Parathyroid adenoma (tissue), 2 donors: ENCODE measurements around the gene PARVB.
"Not testable (repeated sequence)": the region's sequence is repeated elsewhere in the genome, so short reads cannot be mapped to it uniquely, and the experiment has no call there.

ENCODE experiments used
- H2AFZ ChIP-seq: fragments of 300-600 bp; sonication (generic); one replicate; pipeline ENCODE4 v1.7.0; 2017; ENCODE audit warnings: antibody characterized with exemption, mild to moderate bottlenecking
- H3K27ac ChIP-seq: fragments of 300-600 bp; sonication (generic); one replicate; pipeline ENCODE4 v1.7.0; 2017
- H3K27me3 ChIP-seq: fragments of 300-600 bp; sonication (generic); one replicate; pipeline ENCODE4 v1.7.0; 2017; ENCODE audit warnings: low read length; ENCODE audit not compliant: control insufficient read depth, insufficient read depth
- H3K36me3 ChIP-seq: fragments of 300-600 bp; sonication (generic); one replicate; pipeline ENCODE4 v1.7.0; 2017; ENCODE audit warnings: low read length; ENCODE audit not compliant: control insufficient read depth, insufficient read depth
- H3K4me1 ChIP-seq: fragments of 300-600 bp; sonication (generic); one replicate; pipeline ENCODE4 v1.7.0; 2017; ENCODE audit warnings: control low read depth
- H3K4me2 ChIP-seq: fragments of 300-600 bp; sonication (generic); one replicate; pipeline ENCODE4 v1.7.0; 2017; ENCODE audit warnings: low read length
- H3K4me3 ChIP-seq: fragments of 300-600 bp; sonication (generic); one replicate; pipeline ENCODE4 v1.7.0; 2017; ENCODE audit warnings: low read depth, low read length
- H3K79me2 ChIP-seq: fragments of 300-600 bp; sonication (generic); one replicate; pipeline ENCODE4 v1.7.0; 2017; ENCODE audit warnings: control low read depth
- H3K9ac ChIP-seq: fragments of 300-600 bp; sonication (generic); one replicate; pipeline ENCODE4 v1.7.0; 2017; ENCODE audit warnings: mild to moderate bottlenecking
- H3K9me3 ChIP-seq: fragments of 300-600 bp; sonication (generic); one replicate; pipeline ENCODE4 v1.7.0; 2017; ENCODE audit warnings: low read length; ENCODE audit not compliant: control insufficient read depth
- TF ChIP-seq, protein P1 (sequence below): fragments of 300-600 bp; sonication (generic); IDR thresholded peaks from one replicate; pipeline ENCODE4 v1.7.0; 2017; ENCODE audit warnings: antibody characterized with exemption, mild to moderate bottlenecking
- donor health status: primary hyperparathyroidism.

Gene PARVB

DNA sequence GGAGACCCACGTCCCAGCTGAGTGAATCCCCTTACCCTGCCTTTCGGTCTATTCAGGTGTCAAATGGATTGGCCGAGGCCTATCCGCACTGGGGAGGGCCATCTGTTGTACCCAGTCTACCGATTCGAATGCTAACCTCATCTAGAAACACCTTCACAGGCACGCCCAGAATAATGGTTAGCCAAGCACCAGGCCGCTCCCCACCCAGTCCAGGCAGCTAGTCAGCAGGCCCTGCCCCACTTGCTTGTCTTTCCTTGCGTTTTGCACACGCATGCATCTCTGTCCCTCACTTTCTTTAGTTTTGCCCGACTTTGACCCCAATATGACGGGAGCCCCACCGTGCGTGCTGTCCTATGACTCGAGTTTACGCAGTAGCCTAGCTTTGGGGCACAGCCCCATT lies 31.7 kb downstream of the PARVB start:
- no peaks in the 10 kb centered on the region for H3K9me3 ChIP-seq
- H3K36me3 ChIP-seq = no peaks in the 10 kb centered on the region
- TF ChIP-seq, protein P1, sequence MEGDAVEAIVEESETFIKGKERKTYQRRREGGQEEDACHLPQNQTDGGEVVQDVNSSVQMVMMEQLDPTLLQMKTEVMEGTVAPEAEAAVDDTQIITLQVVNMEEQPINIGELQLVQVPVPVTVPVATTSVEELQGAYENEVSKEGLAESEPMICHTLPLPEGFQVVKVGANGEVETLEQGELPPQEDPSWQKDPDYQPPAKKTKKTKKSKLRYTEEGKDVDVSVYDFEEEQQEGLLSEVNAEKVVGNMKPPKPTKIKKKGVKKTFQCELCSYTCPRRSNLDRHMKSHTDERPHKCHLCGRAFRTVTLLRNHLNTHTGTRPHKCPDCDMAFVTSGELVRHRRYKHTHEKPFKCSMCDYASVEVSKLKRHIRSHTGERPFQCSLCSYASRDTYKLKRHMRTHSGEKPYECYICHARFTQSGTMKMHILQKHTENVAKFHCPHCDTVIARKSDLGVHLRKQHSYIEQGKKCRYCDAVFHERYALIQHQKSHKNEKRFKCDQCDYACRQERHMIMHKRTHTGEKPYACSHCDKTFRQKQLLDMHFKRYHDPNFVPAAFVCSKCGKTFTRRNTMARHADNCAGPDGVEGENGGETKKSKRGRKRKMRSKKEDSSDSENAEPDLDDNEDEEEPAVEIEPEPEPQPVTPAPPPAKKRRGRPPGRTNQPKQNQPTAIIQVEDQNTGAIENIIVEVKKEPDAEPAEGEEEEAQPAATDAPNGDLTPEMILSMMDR = no peak
- H3K4me2 ChIP-seq = no peak overlapping the region
- no peak overlapping the region for H3K4me3 ChIP-seq
- no peaks in the 10 kb centered on the region for H3K27me3 ChIP-seq
- H3K27ac ChIP-seq = no peak overlapping the region
- H3K4me1 ChIP-seq = no peaks in the 10 kb centered on the region
- no peak overlapping the region for H3K9ac ChIP-seq
- no peak overlapping the region for H2AFZ ChIP-seq
- H3K79me2 ChIP-seq = no peaks in the 10 kb centered on the region

DNA sequence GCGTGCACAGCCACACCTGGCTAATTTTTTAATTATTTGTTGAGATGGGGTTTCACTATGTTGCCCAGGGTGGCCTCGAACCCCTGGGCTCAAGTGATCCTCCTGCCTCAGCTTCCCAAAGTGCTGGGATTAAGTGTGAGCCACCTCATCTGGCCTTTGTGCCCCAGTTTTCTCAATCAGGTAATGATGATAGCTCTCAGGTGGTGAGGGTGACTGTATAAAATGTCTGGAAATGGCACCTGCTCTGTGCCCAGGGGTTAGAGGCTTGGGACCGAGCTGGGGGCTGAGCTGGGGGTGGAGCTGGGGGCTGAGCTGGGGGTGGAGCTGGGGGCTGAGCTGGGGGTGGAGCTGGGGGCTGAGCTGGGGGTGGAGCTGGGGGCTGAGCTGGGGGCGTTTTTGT lies 32.5 kb downstream of the PARVB start:
- not testable (repeated sequence) for H2AFZ ChIP-seq, H3K9me3 ChIP-seq, H3K4me1 ChIP-seq, H3K4me2 ChIP-seq, H3K27ac ChIP-seq, H3K27me3 ChIP-seq, H3K9ac ChIP-seq, H3K36me3 ChIP-seq, H3K4me3 ChIP-seq, H3K79me2 ChIP-seq

DNA sequence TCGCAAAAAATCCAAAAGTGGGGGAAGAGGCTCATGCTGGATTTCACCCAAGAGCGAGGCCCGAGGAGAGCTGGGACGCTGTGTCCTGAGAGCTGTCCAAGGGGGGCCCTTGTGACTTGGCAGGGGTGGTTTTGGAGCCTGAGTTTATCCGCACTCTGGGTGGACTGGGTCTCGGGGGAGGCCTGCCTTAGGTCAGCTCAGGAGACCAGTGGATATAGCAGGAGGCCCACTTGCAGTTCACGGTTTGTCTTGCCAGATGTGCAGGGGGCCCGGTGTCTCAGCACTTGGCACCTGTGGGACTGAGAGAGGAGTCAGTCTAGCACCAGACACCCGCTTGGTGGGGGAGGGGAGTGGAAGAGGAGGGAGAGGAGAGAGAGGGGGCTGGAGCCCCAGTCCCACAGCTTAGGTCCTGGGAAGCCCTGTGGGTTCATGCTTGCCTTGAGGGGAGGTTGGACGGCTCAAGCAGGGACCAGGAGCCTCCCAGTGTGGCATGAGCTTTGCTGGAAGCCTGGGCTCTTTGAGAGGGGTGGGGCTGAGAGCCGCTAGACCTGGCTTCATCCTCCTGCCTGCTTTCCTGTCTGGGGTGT lies 33.4 kb downstream of the PARVB start:
- H3K9me3 ChIP-seq = no peaks in the 10 kb centered on the region
- H3K4me1 ChIP-seq = no peaks in the 10 kb centered on the region
- no peak overlapping the region for H2AFZ ChIP-seq
- TF ChIP-seq, protein P1 = no peak
- H3K36me3 ChIP-seq = no peaks in the 10 kb centered on the region
- H3K4me3 ChIP-seq = no peak overlapping the region
- H3K9ac ChIP-seq = no peak overlapping the region
- no peak overlapping the region for H3K27ac ChIP-seq
- no peaks in the 10 kb centered on the region for H3K27me3 ChIP-seq
- H3K4me2 ChIP-seq = no peak overlapping the region
- H3K79me2 ChIP-seq = no peaks in the 10 kb centered on the region

DNA sequence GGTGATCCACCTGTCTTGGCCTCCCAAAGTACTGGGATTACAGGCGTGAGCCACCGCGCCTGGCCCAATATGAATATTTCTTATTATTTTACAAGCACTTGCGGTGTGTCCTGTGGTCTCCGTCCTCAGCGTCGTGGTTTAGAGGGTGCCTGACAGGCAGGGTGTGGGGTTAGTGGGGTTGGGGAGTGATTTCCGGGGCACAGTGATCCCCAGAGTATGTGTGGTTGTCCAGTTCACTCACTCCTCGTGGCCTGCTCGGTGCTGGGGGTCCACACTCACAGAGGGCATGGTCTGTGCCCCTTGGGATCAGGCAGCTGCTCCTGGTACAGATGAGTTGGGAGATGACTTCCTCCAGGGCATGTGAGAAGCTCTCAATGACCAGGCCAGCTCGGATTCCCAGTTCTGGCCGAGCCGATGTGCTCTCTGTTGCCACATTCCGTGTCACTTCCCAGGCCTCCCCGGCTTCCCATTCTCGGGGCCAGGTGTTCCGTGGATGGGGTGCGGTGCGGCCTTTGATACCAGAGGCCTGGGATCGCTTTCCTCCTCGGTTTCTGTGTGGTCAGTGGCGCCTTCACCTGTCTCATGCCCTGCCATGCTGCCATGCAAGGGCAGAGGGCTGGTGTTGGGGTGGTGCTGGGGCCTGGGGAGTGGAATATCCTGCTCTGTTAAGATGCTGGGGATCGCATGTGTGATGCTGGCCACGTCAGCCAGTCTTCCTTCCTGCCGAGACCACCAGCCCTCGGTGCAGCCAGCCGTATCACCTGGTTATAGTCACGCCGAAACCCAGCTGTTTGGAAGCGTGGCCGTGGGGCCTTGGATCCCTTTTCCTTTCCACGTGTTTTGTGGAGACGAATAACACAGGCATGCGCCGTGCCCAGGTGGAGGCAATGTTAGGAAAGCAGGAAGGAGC lies 39.6 kb downstream of the PARVB start:
- Histone ChIP-seq H3K9ac (no peak overlapping the region), H3K27ac (no peak overlapping the region)

DNA sequence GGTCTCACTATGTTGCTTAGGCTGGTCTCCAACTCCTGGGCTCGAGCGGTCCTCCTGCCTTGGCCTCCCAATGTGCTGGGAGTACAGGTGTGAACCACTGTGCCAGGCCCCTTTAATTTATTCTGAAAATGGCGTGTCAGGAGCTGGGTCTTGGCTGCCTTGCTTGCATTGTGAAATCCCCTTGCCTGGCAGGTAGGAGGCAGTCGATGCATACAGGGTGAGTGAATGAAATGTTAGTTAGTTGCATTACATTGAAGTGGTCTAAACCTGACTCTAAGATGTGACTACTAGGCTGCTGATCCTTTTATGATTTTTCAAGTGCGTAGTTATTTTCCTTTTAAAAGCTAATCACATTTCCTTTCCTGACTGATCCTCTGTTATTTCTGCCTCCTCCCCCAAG lies 42.9 kb downstream of the PARVB start:
- Histone ChIP-seq H2AFZ (no peak overlapping the region), H3K4me2 (no peak overlapping the region), H3K9me3 (no peaks in the 10 kb centered on the region), H3K27me3 (no peaks in the 10 kb centered on the region), H3K4me1 (no peaks in the 10 kb centered on the region), H3K79me2 (no peaks in the 10 kb centered on the region), H3K9ac (no peak overlapping the region), H3K36me3 (no peaks in the 10 kb centered on the region), H3K4me3 (no peak overlapping the region), H3K27ac (no peak overlapping the region)
- TF ChIP-seq, protein P1 = no peak

More for the DNA sequence above, 39.6 kb downstream of the PARVB start:
- no peaks in the 10 kb centered on the region for H3K27me3 ChIP-seq
- no peaks in the 10 kb centered on the region for H3K79me2 ChIP-seq
- TF ChIP-seq, protein P1 = no peak
- H2AFZ ChIP-seq = no peak overlapping the region
- no peak overlapping the region for H3K4me2 ChIP-seq
- H3K4me3 ChIP-seq = no peak overlapping the region
- H3K36me3 ChIP-seq = no peaks in the 10 kb centered on the region
- no peaks in the 10 kb centered on the region for H3K9me3 ChIP-seq
- no peaks in the 10 kb centered on the region for H3K4me1 ChIP-seq
